Activated CD4-positive, CD25-positive, alpha-beta regulatory T cell treated with anti-CD3 and anti-CD28 coated beads, Interleukin-2, amount 50 U/mL, for 16 hours (primary cell): ENCODE results near the gene CMIP.
"Not testable (repeated sequence)": the region's sequence is repeated elsewhere in the genome, so short reads cannot be mapped to it uniquely, and the experiment has no call there.

Experiments used
- DNase-seq: peaks from one replicate; pipeline ENCODE4 v3.0.0-alpha.2; 2020; ENCODE audit warnings: low read depth, low spot score

CMIP gene

DNA sequence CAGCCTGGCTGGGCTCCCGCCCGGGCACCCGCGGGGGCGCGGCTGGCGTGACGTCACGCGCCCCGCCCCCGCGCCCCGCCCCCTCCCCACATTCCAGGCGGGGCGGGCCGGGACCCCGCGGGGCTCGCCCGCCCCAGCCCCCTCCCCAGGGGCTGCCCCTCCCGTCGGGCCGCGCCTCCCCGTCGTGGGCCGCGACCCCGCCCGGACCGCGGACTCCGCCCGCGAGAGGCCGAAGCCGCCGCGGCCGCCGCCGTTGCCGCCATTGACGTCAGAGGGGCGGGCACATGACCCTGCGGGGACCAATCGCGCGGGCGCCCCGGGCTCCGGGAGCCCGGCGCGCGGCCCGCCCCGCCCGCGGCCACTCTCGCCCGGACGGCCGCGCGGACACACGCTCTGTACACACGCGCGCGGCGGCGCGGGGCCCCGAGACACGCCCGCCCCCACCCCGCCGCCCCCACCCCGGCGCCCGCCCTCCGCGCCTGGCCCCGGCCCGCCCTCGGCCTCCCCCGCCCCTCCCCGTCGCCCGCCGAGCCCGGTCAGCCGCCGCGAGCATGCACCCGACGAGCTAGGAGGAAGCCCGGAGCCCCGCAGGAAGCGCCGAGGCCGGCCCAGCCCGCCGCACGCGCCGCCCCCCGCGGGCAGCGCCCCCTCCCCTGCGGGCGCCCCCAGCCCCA is at the start of gene CMIP:
Gene CMIP, plus strand, starts transcription at position 361 of the 674 bp plus-strand sequence.
- DNase-seq = peak; percentile 38

- DNase-seq = no peak
Measured at GRCh38 chr16:81394966-81395655, 49.5 kb upstream of the CMIP start.

DNA sequence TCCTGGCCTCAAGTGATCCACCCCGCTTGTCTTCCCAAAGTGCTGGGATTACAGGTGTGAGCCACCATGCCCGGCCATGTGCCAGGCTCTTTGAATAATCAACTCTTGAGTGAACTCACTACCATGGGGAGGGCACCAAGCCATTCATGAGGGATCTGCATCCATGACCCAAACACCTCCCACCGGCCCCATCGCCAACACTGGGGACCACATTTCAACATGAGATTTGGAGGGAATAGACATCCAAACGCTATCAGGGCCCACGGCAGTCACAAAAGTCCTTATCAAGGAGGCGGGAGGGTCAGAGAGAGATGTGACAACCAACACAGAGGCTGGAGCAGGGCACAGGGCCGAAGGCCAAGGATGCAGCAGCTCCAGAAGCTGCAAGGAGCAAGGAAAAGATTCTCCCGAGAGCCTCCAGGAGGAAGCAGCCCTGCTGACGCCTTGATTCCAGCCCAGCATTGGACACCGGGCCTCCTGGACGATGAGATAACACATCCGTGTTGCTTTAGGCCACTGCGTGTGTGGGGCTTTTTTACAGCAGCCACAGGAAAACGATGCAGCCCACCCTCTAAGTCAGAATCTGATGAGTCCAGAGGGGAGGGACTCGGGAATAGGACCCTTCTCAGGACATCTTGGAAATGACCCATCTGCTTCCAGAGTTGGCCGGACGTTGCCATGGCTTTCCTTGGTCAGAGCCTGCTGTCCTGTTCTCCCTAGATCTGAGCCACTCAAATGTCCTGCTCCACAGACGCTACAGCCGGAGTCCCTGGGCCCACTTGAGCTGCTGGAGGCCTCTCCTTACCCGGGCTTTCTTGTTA is 47.3 kb upstream of the CMIP start:
- DNase-seq = no peak

- no peak for DNase-seq
Measured at GRCh38 chr16:81397879-81398520, 46.6 kb upstream of the CMIP start.

DNA sequence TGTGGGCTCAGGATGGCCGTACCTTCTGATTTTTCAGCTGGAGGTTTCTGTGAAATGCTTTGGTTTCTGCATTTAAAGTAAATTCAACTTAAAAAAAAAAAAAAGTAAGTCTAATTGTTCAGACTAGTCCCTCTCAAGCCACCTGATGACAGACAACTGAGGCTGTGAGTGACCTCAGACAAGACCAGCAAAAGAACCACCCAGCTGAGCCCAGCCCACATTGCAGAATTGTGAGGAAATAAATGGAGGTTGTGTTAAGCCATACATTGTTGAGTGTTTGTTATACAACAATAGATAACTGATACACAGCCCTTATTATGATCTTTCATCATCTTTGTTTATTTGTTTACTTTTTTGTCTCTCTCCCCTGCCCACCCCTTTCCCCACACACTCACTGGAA is 44.7 kb upstream of the CMIP start:
- DNase-seq = no peak

DNA sequence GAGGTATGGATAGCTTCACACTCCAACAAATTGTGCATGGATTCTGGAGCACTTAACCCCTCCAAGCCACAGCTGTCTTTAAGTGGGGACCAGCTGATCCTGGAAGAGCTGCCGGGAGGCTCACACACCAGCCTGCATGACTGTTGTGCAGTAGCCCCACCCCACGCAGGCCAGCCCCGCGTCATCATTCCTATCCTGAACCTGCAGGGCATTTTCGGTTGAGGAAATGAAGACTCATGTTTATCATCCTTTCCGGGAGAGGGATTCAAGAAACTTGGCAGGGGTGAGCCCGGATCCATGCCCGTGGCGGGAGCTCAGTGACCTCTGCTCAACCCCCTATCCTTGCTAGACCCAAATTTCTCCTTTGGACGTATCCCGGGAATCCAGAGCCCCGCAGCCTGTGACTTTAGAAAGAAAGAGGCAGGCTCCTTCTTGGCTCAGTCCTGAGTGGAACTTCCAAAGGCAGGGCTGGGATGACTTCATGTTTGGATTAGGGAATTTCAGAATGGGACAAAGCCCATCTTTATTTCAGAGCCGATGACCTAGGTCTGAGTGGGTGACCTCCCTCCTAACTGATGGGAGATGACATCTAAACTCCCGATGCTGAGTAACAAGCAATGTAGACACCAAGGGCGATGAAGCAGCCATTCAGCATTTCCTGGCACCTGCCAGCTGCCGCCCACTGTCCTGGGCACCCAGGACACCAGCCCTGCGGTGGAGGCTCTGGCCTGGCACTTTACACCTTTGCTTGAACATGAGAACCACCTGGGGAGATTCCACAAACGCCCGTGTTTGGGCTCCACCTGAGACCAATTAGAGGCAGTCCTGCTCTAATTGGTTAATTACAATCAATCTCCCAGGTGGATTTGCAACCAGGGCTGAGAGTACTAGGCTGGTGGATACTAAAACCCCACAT is 43.3 kb upstream of the CMIP start:
- no peak for DNase-seq

DNA sequence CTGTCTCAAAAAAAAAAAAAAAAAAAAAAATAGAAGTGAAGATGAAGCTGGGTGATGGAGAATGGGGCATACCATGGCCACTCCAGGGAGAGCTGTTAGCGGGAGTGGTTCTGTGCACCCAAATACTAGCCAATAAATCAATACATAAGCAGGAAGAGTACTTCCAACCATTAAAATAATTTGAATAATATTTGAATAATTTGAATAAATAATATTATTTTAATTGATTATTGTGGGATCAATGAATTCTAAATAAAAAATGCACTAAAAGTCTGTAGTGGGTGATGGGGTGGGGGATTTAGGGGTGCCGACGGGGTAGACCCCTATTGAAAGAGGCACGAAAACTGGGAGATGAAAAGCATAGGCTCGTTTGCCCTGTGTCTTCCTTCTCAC is 41.4 kb upstream of the CMIP start:
- no peak for DNase-seq

DNA sequence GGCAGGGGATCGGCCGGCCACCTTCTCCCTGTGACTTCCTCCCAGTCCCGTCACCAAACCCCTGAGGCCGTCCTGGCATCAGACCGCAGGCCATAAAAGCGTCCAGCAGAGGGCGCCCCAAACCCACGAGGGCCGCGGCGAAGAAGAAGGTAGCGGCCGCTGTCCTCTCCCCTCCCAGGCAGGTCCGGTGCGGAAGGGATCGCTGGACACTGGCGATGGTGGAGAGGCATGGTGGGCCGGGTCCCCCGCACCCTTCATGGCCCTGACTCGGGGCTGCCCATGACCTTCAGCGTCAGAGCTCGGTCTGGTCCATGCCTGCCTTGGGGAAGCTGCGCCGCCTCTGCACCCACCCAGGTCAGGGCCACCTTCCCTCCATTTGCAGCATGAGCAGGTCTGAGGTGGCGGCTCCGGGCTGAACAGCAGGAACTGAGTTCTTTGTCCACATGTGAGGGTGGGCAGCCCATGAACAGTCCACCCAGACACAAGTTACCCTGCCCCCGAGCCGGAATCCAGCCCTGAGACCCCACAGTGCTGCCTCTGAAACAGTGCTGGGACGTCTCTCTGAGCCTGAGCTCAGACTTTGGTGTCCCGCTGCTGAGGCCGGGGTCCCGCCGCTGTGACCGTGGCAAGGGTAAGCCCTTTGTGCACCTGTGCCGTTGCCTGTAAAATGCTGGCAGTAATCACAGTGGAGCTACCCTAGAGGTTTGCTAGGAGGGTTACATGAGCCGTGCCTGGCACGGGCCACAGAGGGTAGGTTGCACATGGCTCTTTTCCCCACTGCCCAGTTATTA is 40.8 kb upstream of the CMIP start:
- DNase-seq = peak; percentile 64

DNA sequence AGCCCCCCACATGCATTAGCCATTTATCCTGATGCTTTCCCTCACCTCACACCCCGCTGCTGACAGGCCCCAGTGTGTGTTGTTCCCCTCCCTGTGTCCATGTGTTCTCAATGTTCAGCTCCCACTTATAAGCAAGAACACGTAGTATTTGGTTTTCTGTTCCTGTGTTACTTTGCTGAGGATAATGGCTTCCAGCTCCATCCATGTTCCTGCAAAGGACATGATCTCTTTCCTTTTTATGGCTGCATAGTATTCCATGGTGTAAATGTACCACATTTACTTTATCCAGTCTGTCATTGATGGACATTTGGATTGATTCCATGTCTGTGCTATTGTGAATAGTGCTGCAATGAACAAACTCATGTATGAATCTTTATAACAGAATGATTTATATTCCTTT is 39.6 kb upstream of the CMIP start:
- DNase-seq = not testable (repeated sequence)

GRCh38 chr16:81405702-81406113 is 38.9 kb upstream of the CMIP start:
- DNase-seq = no peak

DNA sequence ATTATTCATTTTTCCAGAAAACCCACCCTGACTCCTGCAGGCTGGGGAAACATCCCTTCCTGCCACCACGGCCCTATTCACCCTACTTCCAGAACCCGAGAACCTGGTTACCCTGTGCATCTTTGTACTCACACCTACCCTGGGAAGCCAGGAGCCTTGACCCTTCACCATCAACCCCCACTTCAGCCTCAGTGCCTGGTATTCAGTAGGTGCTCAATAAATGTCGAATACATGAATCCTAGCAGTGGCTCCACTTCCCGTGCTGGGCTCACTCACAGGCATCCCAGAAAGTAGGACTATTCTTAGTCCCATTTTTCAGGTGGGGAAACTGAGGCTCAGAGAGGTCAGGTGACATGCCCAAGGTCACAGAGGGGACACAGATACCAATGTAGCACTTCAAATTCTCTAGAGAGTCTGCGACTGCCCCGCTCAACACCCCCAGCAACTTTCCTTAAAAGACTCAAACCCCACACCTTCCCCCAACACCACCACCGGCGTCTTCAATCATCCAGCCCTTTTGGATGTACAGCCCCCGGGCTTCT is 36.1 kb upstream of the CMIP start:
- DNase-seq = no peak

DNA sequence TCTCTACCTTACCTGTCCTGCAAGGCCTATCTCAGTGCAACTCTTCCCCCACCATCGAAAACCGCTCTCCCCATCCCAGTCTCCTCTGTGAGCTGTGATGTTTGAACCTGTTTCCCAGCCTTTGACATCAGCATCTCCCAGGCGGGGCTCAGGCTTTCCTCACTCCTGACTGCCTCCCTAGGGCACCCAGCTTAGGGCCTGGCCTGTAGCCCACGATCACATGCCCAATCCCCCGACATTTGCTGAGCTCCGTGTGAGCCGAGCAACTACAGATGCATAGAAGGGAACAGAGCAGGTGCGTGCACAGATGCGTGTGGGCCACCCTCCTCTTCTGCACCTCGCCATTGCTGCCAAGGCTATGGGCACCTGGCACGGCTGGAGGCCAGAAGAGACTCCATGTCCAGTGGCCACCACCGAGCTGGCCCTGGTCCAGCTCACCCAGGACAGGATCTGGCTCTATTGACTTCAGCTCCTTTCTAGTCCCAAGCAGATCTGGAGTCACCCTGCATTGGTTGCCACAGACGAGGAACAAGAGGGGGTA is 35.5 kb upstream of the CMIP start:
- no peak for DNase-seq

DNA sequence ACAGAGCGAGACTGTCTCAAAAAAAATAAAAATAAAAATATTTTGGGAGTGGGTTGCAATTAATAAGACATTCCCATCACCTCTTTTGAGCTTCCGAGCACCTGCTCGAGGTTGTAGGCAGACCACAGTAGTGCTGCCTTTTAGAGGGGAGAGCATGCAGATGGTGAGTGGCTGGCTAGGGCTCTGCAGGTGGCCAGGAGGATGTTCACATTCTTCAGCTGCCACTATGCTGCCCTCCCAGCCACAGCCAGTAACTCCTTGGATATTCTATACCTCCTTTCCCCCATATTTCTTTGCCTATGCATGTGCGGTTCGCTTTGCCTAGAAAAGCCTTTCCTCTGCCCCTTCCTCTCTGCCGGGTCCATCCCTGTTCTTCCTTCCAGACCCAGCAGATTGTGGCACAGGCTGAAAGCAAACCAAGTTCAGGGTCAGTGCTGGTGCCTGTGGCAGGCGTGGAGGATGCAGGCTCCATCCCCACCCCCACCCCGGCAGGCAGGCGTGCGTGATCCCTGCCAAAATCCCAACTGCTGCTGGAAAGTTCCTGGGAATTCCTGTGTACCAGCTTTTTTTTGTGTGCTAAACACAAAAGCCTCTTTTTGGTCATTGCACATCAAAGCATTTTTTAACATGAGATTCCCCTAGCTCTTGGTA is 33.8 kb upstream of the CMIP start:
- no peak for DNase-seq

- DNase-seq = no peak
Measured at GRCh38 chr16:81413245-81413990, 31.2 kb upstream of the CMIP start.

- DNase-seq = no peak
Measured at GRCh38 chr16:81415751-81416150, 28.9 kb upstream of the CMIP start.

DNA sequence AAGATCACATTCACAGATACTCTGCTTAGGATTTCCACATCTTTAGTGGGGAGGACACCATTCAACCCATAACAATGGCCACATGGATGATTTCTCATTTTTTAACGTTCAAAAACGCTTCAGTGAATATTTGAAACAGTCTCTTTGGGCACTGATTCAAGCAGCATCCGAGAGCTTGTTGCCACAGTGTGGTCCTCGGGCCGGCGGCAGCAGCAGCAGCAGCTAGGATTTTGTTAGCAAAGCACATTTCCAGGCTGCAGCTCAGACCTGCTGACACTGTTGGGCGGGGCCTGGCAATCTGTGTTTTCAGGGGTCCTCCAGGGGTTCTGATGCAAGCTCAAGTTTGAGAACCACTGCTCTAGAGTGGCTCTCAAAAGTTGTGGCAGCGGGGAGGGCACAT is 27.9 kb upstream of the CMIP start:
- DNase-seq = no peak

GRCh38 chr16:81417210-81417609 is 27.4 kb upstream of the CMIP start:
- DNase-seq = no peak

DNA sequence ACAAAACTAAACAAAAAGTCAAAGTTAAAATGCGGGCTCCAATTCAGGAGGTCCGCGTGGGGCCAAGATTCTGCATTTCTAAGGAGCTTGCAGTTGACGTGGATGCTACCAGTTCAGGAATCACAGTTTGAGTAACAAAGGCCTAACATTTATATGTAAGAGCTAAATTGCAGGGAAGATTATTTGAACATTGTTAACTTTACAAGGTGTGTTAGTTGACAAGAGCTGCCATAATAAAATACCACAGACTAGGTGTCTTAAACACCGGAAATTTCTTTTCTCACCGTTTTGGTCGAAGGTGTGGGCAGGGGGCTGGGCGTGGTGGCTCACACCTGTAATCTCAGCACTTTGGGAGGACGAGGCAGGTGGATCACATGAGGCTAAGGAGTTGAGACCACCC is 24.8 kb upstream of the CMIP start:
- no peak for DNase-seq
